ENCODE data around the gene MEIOC. TPM values are rescaled to one million over a fixed set of nuclear protein-coding genes. Genes with fewer than 3 reads are reported as not detected.
"Not testable (repeated sequence)": the region's sequence is repeated elsewhere in the genome, so short reads cannot be mapped to it uniquely, and the experiment has no call there.

MEIOC gene
- total RNA-seq, 1 donor from 2014 or later = 0.91 TPM

DNA sequence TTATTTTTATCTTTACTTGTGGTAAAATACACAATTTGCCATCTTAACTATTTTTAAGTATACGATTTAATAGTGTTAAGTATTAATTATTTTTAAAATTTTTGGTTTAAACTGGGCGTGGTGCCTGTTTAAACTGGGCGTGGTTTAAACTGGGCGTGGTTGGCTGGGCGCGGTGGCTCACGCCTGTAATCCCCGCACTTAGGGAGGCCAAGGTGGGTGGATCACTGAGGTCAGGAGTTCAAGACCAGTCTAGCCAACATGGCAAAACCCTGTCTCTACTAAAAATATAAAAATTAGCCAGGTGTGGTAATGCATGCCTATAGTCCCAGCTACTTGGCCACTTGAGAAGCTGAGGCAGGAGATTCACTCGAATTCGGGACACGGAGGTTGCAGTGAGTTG is 37.3 kb downstream of the MEIOC start:
- H3K27ac Mint-ChIP-seq = no peak overlapping the region
- TF ChIP-seq, protein P1, sequence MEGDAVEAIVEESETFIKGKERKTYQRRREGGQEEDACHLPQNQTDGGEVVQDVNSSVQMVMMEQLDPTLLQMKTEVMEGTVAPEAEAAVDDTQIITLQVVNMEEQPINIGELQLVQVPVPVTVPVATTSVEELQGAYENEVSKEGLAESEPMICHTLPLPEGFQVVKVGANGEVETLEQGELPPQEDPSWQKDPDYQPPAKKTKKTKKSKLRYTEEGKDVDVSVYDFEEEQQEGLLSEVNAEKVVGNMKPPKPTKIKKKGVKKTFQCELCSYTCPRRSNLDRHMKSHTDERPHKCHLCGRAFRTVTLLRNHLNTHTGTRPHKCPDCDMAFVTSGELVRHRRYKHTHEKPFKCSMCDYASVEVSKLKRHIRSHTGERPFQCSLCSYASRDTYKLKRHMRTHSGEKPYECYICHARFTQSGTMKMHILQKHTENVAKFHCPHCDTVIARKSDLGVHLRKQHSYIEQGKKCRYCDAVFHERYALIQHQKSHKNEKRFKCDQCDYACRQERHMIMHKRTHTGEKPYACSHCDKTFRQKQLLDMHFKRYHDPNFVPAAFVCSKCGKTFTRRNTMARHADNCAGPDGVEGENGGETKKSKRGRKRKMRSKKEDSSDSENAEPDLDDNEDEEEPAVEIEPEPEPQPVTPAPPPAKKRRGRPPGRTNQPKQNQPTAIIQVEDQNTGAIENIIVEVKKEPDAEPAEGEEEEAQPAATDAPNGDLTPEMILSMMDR (IDR thresholded peaks at IDR 0.05) = no peak
- ChIA-PET CTCF (no interaction called here), POLR2A (no interaction called here)
- no peaks in the 10 kb centered on the region for H3K27me3 Mint-ChIP-seq
- H3K4me1 Mint-ChIP-seq = peaks cover 22% of the 10 kb centered on the region
- DNase-seq (no peak), ATAC-seq (ENCODE audit: low read depth) (no peak)
- H3K36me3 Mint-ChIP-seq (ENCODE audit: low read depth) = peaks cover 6% of the 10 kb centered on the region
- H3K9me3 Mint-ChIP-seq = no peaks in the 10 kb centered on the region
- no peak overlapping the region for H3K4me3 Mint-ChIP-seq
- intact Hi-C loops (cut with micrococcal nuclease) = no loop called here

DNA sequence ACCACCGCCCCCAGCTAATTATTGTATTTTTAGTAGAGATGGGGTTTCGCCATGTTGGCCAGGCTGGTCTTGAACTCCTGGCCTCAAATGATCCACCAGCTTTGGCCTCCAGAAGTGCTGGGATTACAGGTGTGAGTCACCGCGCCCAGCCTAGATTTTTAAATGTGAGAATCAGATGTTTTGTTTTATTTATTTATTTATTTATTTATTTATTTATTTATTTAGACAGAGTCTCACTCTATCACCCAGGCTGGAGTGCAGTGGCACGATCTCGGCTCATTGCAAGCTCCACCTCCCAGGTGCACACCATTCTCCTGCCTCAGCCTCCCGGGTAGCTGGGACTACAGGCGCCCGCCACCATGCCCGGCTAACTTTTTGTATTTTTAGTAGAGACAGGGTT is 44.0 kb downstream of the MEIOC start:
- intact Hi-C loops (cut with micrococcal nuclease) = loop anchor here (10.0 kb wide), 1 partner anchor 195 kb away; the partner anchor contains the start of gene EFTUD2
- CTCF ChIA-PET, H3K27ac Mint-ChIP-seq: not testable (repeated sequence)

DNA sequence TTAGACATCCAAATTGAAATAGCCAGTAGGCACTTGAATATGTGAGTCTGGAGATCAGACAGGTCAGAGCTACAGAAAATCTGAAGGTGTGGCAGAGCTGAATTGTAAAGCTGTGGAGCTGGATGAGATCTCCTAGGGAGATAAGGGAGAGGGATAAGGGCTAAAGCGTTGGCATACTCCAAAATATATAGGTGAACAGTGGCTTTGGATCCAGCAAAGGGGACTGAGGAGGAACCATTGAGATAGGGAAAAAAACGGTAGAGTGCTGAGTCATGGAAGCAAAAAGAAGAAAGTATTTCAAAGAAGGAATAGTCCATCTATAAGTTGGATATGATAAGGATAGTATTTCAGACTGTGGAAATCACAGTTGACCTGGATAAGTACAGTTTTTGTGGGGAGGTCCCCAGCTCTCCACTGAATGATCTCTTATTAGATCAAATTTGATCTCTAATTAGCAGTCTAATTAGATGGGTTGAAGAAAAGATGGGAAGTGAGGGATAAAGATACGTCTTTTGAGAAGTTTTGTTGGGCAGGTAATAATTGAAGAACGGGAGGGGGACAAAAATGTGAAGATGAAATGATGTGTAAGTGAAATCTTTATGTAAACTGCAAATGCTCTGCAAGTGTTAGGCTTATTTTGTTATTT is 51.6 kb downstream of the MEIOC start:
- no peak for ATAC-seq (ENCODE audit: low read depth)
- Mint-ChIP-seq H3K4me3 (no peak overlapping the region), H3K9me3 (no peaks in the 10 kb centered on the region), H3K36me3 (ENCODE audit: low read depth) (no peaks in the 10 kb centered on the region), H3K4me1 (no peaks in the 10 kb centered on the region), H3K27me3 (peaks cover 10% of the 10 kb centered on the region), H3K27ac (no peak overlapping the region)
- ChIA-PET POLR2A (interaction anchor here (0.6 to 2.7 kb wide), 2 partner anchors 11 to 17 kb away, joined by 3 to 21 read pairs; partner anchors contain the start of gene CCDC43), CTCF (no interaction called here)
- DNase-seq = no peak
- TF ChIP-seq, protein P1 (IDR thresholded peaks at IDR 0.05) = no peak
- intact Hi-C loops (cut with micrococcal nuclease) = loop anchor here (1.0 to 10.0 kb wide), 3 partner anchors 19 to 187 kb away; partner anchors contain the start of genes CCDC43 and EFTUD2

More for the DNA sequence above, 44.0 kb downstream of the MEIOC start:
- H3K36me3 Mint-ChIP-seq (ENCODE audit: low read depth); POLR2A ChIA-PET; H3K4me1 Mint-ChIP-seq; ATAC-seq (ENCODE audit: low read depth); DNase-seq; H3K4me3 Mint-ChIP-seq; H3K27me3 Mint-ChIP-seq; H3K9me3 Mint-ChIP-seq: not testable (repeated sequence)

DNA sequence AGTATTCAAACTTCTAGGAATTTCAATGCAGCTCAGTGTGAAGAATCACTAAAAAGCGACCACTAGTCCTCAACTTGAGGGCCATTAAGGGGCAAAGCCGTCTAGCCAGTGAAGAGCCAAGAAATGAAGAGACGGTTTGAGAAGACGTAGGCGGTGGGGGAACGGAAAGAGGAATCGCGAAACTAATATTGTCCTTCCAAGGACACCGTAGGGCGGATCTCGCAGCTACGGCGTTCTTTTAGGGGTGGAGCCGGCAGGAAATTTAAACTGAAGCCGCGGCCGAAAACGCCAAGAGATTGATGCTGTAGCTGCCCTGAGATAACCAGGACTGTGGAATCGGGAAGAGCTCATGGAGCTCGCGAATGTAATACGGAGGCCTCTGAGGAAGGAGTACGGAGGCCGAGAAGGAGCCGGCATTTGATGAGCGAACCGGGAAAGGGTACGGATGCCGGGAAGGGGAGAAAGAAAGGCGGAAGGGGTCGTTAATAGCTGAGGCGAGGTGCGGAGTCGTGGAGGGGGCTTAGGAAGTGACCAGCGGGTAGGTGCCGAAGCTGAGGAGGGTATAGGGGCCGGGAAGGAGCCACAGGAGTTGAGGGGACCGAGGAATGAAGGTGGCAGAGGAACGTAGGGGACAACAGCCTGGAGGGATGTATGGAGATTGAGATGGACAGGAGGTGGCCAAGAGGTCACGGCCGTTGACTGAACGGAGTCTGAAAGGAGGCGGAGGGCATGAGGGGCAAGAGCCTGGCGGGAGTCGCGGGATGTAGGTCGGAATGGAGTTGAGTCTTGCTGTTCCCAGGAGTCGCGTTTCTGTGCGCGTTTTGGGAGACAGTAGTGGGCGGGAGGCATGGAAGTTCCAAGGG is 52.4 kb downstream of the MEIOC start, which contains the start of gene DBF4B:
DBF4B (plus strand) TSS at position 265 of the 863 bp plus-strand sequence; CDS start at position 421, 156 bp downstream.
- DNase-seq (peak; percentile 65), ATAC-seq (ENCODE audit: low read depth) (peak; percentile 96)
- ChIA-PET POLR2A (interaction anchor here (0.6 to 2.7 kb wide), 4 partner anchors 10 to 1723 kb away, joined by 3 to 21 read pairs (median 3); partner anchors contain the start of gene CCDC43), CTCF (no interaction called here)
- H3K4me3 Mint-ChIP-seq = no peak within 1 kb of the TSS
- TF ChIP-seq, protein P1 (IDR thresholded peaks at IDR 0.05) = no peak
- no peaks in the 10 kb centered on the region for H3K9me3 Mint-ChIP-seq
- peaks cover 10% of the 10 kb centered on the region for H3K27me3 Mint-ChIP-seq
- peaks cover under 1% of the 10 kb centered on the region for H3K36me3 Mint-ChIP-seq (ENCODE audit: low read depth)
- intact Hi-C loops (cut with micrococcal nuclease) = loop anchor here (1.0 to 10.0 kb wide), 3 partner anchors 19 to 186 kb away; partner anchors contain the start of genes CCDC43 and EFTUD2
- H3K27ac Mint-ChIP-seq = no peak within 1 kb of the TSS
- H3K4me1 Mint-ChIP-seq = no peaks in the 10 kb centered on the region

DNA sequence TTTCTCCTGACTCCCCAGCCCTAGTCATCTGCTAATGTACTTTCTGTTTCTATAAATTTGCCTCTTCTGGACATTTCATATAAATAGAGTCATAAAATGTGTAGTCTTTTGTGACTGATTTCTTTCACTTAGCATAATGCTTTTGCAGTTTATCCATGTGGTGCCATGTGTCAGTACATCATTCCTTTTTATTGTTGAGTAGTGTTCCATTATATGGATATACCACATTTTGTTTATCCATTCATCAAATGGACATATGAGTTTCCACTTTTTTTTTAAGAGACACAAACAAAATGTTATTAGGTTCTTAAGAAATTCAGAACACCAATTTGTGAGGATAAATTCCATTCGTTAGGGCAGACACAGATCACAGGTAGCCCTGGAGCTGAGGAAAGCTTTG is 63.2 kb downstream of the MEIOC start:
- no peak for ATAC-seq (ENCODE audit: low read depth)
- Mint-ChIP-seq H3K9me3 (no peaks in the 10 kb centered on the region), H3K4me3 (no peak overlapping the region), H3K27ac (no peak overlapping the region), H3K27me3 (no peaks in the 10 kb centered on the region), H3K4me1 (no peaks in the 10 kb centered on the region), H3K36me3 (ENCODE audit: low read depth) (peaks cover 11% of the 10 kb centered on the region)
- DNase-seq = no peak
- CTCF ChIA-PET = no interaction called here
- intact Hi-C loops (cut with micrococcal nuclease) = no loop called here
- TF ChIP-seq, protein P1 (IDR thresholded peaks at IDR 0.05) = no peak
- POLR2A ChIA-PET = no interaction called here

Measured in activated B cell treated with CpG ODN at 0.5 μM for 24 hours (primary cell).